K562 (cell line): ENCODE measurements around the gene AHI1. TPM values are rescaled to one million over a fixed set of nuclear protein-coding genes. Genes with fewer than 3 reads are reported as not detected.
A peak's percentile ranks its signal among the peaks of the same experiment; 100 is the strongest.

Experiments used
- ATAC-seq: fragments of 200-7000 bp; cut with Tn5 transposase; 3 replicates; pipeline ENCODE4 v1.9.1; 2020; ENCODE audit warnings: moderate library complexity
- BruUV-seq: library from RNA; stranded (reverse); fragments of 400-500 nt; replicated peaks from 2 replicates; lab custom pipeline; 2021; lab: Mats Ljungman, UMichigan
- CTCF ChIA-PET: fragments of 300-600 bp; formaldehyde crosslinking; extraction: SDS; loops from one replicate; lab custom pipeline; 2021; ENCODE audit warnings: low intra/inter-chr PET ratio; lab: Yijun Ruan, JAX
- POLR2A ChIA-PET: fragments of 300-600, 350-650 bp; sonication (Branson Sonifier 250); formaldehyde crosslinking; extraction: SDS; loops from one replicate; lab custom pipeline; 2021; ENCODE audit warnings: antibody characterized with exemption, inconsistent platforms; lab: Yijun Ruan, JAX
- DNase-seq, 4 experiments: peaks; one replicate each; pipeline versions ENCODE4 v3.0.0 to v3.0.0-alpha.2; 2011 to 2018; ENCODE audit warnings: low spot score in 3 of 4, mixed read lengths in 3 of 4; ENCODE audit errors: extremely low read depth in 1 of 4
- FAIRE-seq: peaks from 2 replicates; lab custom pipeline; 2011; peaks lifted over from hg19 to GRCh38; lab: Jason Lieb, UNC
- H2AFZ ChIP-seq: 2 replicates; pipeline ENCODE4 v1.6.0; 2011; ENCODE audit warnings: low read depth, low read length, control low read depth, inconsistent platforms
- H3K27ac ChIP-seq: fragments of 200-600 bp; 3 replicates; pipeline ENCODE4 v1.8.0; 2011; ENCODE audit warnings: low read depth, mild to moderate bottlenecking, control low read depth, inconsistent platforms, low read length, moderate library complexity, mixed read lengths; ENCODE audit errors: extremely low read depth
- H3K27me3 ChIP-seq, 2 experiments: fragments of 300-600 bp in 1 of 2; 2 replicates in 1 of 2; 3 replicates in 1 of 2; pipeline versions ENCODE4 v1.6.0 to v1.8.0; 2011; ENCODE audit warnings: inconsistent platforms in 2 of 2, low read length in 2 of 2, mild to moderate bottlenecking in 1 of 2, mixed read lengths in 1 of 2, moderate library complexity in 1 of 2; ENCODE audit not compliant: control insufficient read depth in 2 of 2, insufficient read depth in 2 of 2
- H3K36me3 ChIP-seq: fragments of 300-600 bp; 3 replicates; pipeline ENCODE4 v1.8.0; 2011; ENCODE audit warnings: mild to moderate bottlenecking, low read length, inconsistent platforms; ENCODE audit not compliant: control insufficient read depth, insufficient read depth
- H3K4me1 ChIP-seq, 2 experiments: fragments of 200-600 bp in 1 of 2; replicated peaks in 1 of 2; 2 replicates in 1 of 2; 3 replicates in 1 of 2; pipeline versions ENCODE4 v1.5.1 to v1.8.0; 2011; ENCODE audit warnings: inconsistent platforms in 2 of 2, low read length in 2 of 2, mild to moderate bottlenecking in 1 of 2, mixed read lengths in 1 of 2, moderate library complexity in 1 of 2; ENCODE audit not compliant: control insufficient read depth in 2 of 2, insufficient read depth in 2 of 2
- H3K4me2 ChIP-seq: 2 replicates; pipeline ENCODE4 v1.6.1; 2011; ENCODE audit warnings: low read length, control low read depth, inconsistent platforms, mixed read lengths; ENCODE audit not compliant: insufficient read depth
- H3K4me3 ChIP-seq: fragments of 200-600 bp; sonication (generic), shearing (Covaris generic); 2 replicates; pipeline ENCODE4 v1.5.1; 2016; ENCODE audit warnings: control low read depth, inconsistent platforms
- H3K79me2 ChIP-seq: fragments of 200-600 bp; 3 replicates; pipeline ENCODE4 v1.8.0; 2011; ENCODE audit warnings: low read length, inconsistent platforms; ENCODE audit not compliant: control insufficient read depth, insufficient read depth
- H3K9ac ChIP-seq, 2 experiments: 2 replicates each; pipeline versions ENCODE4 v1.6.0 to v1.6.1; 2011; ENCODE audit warnings: low read depth in 2 of 2, low read length in 2 of 2, control low read depth in 1 of 2, inconsistent platforms in 1 of 2, mild to moderate bottlenecking in 1 of 2, mixed read lengths in 1 of 2; ENCODE audit not compliant: insufficient read depth in 1 of 2
- H3K9me1 ChIP-seq: one replicate; pipeline ENCODE4 v1.6.0; 2011; ENCODE audit warnings: inconsistent platforms, mild to moderate bottlenecking, low read length, moderate library complexity; ENCODE audit not compliant: control insufficient read depth, insufficient read depth
- H3K9me3 ChIP-seq: replicated peaks from 2 replicates; pipeline ENCODE4 v1.5.1; 2011; ENCODE audit warnings: low read depth, low read length, inconsistent platforms; ENCODE audit not compliant: control insufficient read depth, insufficient read depth
- H4K20me1 ChIP-seq: replicated peaks from 2 replicates; pipeline ENCODE4 v1.6.1; 2011; ENCODE audit warnings: low read length, inconsistent platforms, mixed read lengths; ENCODE audit not compliant: control insufficient read depth, insufficient read depth
- CBFA2T3 ChIP-seq: fragments of 450-650 bp; IDR thresholded peaks from 2 replicates; pipeline ENCODE4 v1.6.1; 2017
- CREB1 ChIP-seq, 2 experiments: sonication (generic) in 1 of 2; formaldehyde crosslinking in 1 of 2; IDR thresholded peaks; 2 replicates each; pipeline versions ENCODE4 v1.6.1 to v1.8.0; 2012 to 2022; ENCODE audit warnings: inconsistent platforms in 1 of 2, mild to moderate bottlenecking in 1 of 2, missing genetic modification reagents in 1 of 2, moderate library complexity in 1 of 2
- CXXC5 ChIP-seq: fragments of 250-450 bp; sonication (Bioruptor Pico); IDR thresholded peaks from 2 replicates; pipeline ENCODE4 v1.8.0; 2022; ENCODE audit warnings: inconsistent platforms, mild to moderate bottlenecking, moderate library complexity
- FOSL1 ChIP-seq: fragments of 200-800 bp; sonication (Bioruptor generic); conservative IDR thresholded peaks from 2 replicates; pipeline ENCODE4 v1.6.1; 2016; ENCODE audit warnings: missing genetic modification characterization, missing compliant biosample characterization
- JUND ChIP-seq, 2 experiments: IDR thresholded peaks; 2 replicates in 1 of 2; 3 replicates in 1 of 2; pipeline ENCODE4 v1.6.1; 2011; ENCODE audit warnings: borderline replicate concordance in 2 of 2, low read depth in 2 of 2, low read length in 2 of 2, improper control_type of control experiment in 1 of 2, missing biosample characterization in 1 of 2, missing genetic modification characterization in 1 of 2, missing genetic modification reagents in 1 of 2
- NCOR1 ChIP-seq: fragments of 450-650 bp; IDR thresholded peaks from 2 replicates; pipeline ENCODE4 v1.6.1; 2016; ENCODE audit warnings: mild to moderate bottlenecking, moderate library complexity
- SRSF9 ChIP-seq: fragments of 200-400 bp; formaldehyde crosslinking; IDR thresholded peaks from 2 replicates; pipeline ENCODE4 v1.6.1; 2017; ENCODE audit warnings: low read depth, low read length, borderline replicate concordance
- TAL1 ChIP-seq: fragments of 450-650 bp; IDR thresholded peaks from 2 replicates; pipeline ENCODE4 v1.6.1; 2016; ENCODE audit warnings: mild to moderate bottlenecking
- TCF3 ChIP-seq: sonication (generic); formaldehyde crosslinking; IDR thresholded peaks from 2 replicates; pipeline ENCODE4 v1.4.0; 2020; ENCODE audit warnings: mild to moderate bottlenecking, missing genetic modification reagents
- TEAD4 ChIP-seq, 2 experiments: sonication (generic) in 1 of 2; formaldehyde crosslinking in 1 of 2; IDR thresholded peaks; 2 replicates each; pipeline versions ENCODE4 v1.6.1 to v1.8.0; 2012 to 2022; ENCODE audit warnings: borderline replicate concordance in 1 of 2, inconsistent platforms in 1 of 2, low read length in 1 of 2, mild to moderate bottlenecking in 1 of 2, missing genetic modification reagents in 1 of 2
- WGBS: fragments of 100-300 bp; shearing (Covaris generic); methylation state at CpG from one replicate; pipeline ENCODE4 v1.1.6; 2016; ENCODE audit warnings: low coverage, mixed read lengths; ENCODE audit not compliant: insufficient coverage; ENCODE audit errors: missing lambda C conversion rate; 5-methylcytosine and 5-hydroxymethylcytosine counted together
- in situ Hi-C: fragments of 300-500 bp; cut with MboI; formaldehyde crosslinking; loops from 4 replicates; pipeline ENCODE4 v1.15.0; 2018; ENCODE audit warnings: inconsistent platforms, mixed read lengths
- intact Hi-C: fragments of 100-400 bp; cut with micrococcal nuclease; formaldehyde crosslinking; loops from 2 replicates; pipeline ENCODE4 v1.14.2; 2022
- polyA plus RNA-seq, 8 experiments: library from polyadenylated mRNA; depleted of rRNA in 4 of 8; stranded (reverse) in 5 of 8; unstranded in 3 of 8; fragments of >200 nt; fragmentation: Nextera tagmentation in 2 of 8; fragmentation: Illumina TruSeq in 1 of 8; extraction: Ambion mirVana in 2 of 8; extraction: Trizol in 1 of 8; gene quantifications; 2 replicates each; pipeline versions ENCODE4 v1.2.1 to v1.2.3, GENCODE V29; 2011 to 2014; ENCODE audit warnings: inconsistent platforms in 1 of 8, missing spikeins in 1 of 8
- total RNA-seq, 7 experiments: library from RNA; depleted of rRNA in 6 of 7; stranded (reverse); fragments of >200 nt in 6 of 7; fragmentation: Illumina TruSeq in 2 of 7; extraction: Trizol in 2 of 7; gene quantifications; 2 replicates each; pipeline versions ENCODE4 v1.2.1 to v1.2.3, GENCODE V29; 2011 to 2021; ENCODE audit warnings: low replicate concordance in 1 of 7
- TF ChIP-seq, protein P1 (sequence below): fragments of 450-650 bp; IDR thresholded peaks from 2 replicates; pipeline ENCODE4 v1.6.1; 2017; ENCODE audit warnings: antibody characterized with exemption, mild to moderate bottlenecking
- TF ChIP-seq, protein P2 (sequence below): sonication (generic); formaldehyde crosslinking; IDR thresholded peaks from 2 replicates; pipeline ENCODE4 v1.8.0; 2023; ENCODE audit warnings: mild to moderate bottlenecking, missing genetic modification reagents
- TF ChIP-seq, protein P3 (sequence below): IDR thresholded peaks from 2 replicates; pipeline ENCODE4 v1.6.1; 2012; ENCODE audit warnings: low read depth, low read length, improper control_type of control experiment, borderline replicate concordance

The AHI1 gene
- total and polyA plus RNA-seq, 9 of the 15 experiments (the other 6 are each of a cell fraction or from before 2014, with no cell fraction given) = 24.7 to 54.9 (median 32.2) TPM

DNA sequence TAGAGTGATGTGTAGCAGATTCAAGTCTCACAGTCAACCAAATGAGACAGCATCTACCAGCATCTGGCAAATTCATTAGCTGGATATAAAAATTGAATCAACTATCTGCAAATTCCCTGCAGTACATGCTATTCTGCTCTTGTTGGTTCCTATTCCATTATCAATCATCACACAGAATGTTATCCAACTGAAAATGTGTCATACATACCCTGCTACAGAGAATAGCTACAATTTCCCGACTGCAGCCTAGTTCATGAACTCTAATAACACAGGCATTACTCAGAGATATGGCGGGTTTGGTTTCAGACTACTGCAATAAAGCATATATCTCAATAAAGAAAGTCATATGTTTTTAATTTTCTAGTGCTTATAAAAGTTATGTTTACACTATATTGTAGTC, 78.4 kb downstream of the AHI1 start:
- Histone ChIP-seq H3K27me3 (no peaks in the 10 kb centered on the region), H3K4me1 (peaks cover 0 to 26% of the 10 kb centered on the region in 2 experiments; a peak in 3 of 5 replicates), H3K4me3 (no peak overlapping the region), H2AFZ (no peak overlapping the region; the same call in 1 of the 2 replicates), H3K4me2 (no peak overlapping the region), H3K79me2 (no peaks in the 10 kb centered on the region; the same call in 2 of the 3 replicates), H4K20me1 (no peaks in the 10 kb centered on the region), H3K36me3 (peaks cover 17% of the 10 kb centered on the region; the same call in 2 of the 3 replicates), H3K9me1 (no peaks in the 10 kb centered on the region), H3K9ac (no peak overlapping the region), H3K27ac (peak overlapping the region; percentile 9; the same call in 1 of the 3 replicates), H3K9me3 (no peaks in the 10 kb centered on the region)
- ATAC-seq (peak; percentile 63), FAIRE-seq (no peak), DNase-seq (peak in 2 of 4 experiments; percentile 29 to 55)
- intact Hi-C loops = no loop called here
- in situ Hi-C loops = no loop called here
- 13% methylated on average over 2 of the region's 2 CpGs for WGBS
- ChIA-PET POLR2A (interaction anchor here (0.6 to 1.6 kb wide), 7 partner anchors 9 to 646 kb away, joined by 3 to 5 read pairs (median 3); no protein-coding TSS in a partner anchor), CTCF (no interaction called here)
- TF ChIP-seq JUND (IDR thresholded peaks at IDR 0.05; ENCODE audit: borderline replicate concordance, low read depth, low read length) = 0 out of 2 replicates have a peak, but pooled peaks have one; percentile 7
- no peak for TF ChIP-seq JUND (tag; IDR thresholded peaks at IDR 0.05; ENCODE audit: borderline replicate concordance, low read depth, low read length)
- peak; percentile 51 for TF ChIP-seq TEAD4 (IDR thresholded peaks at IDR 0.05; ENCODE audit: low read length)
- TF ChIP-seq TEAD4 (CRISPR knock-in tag; IDR thresholded peaks at IDR 0.05; ENCODE audit: borderline replicate concordance) = no peak
- TF ChIP-seq CBFA2T3 = peak; percentile 74
- peak; percentile 26; the same call in 1 of the 2 replicates for TF ChIP-seq TCF3 (CRISPR knock-in tag)
- TF ChIP-seq, protein P1, sequence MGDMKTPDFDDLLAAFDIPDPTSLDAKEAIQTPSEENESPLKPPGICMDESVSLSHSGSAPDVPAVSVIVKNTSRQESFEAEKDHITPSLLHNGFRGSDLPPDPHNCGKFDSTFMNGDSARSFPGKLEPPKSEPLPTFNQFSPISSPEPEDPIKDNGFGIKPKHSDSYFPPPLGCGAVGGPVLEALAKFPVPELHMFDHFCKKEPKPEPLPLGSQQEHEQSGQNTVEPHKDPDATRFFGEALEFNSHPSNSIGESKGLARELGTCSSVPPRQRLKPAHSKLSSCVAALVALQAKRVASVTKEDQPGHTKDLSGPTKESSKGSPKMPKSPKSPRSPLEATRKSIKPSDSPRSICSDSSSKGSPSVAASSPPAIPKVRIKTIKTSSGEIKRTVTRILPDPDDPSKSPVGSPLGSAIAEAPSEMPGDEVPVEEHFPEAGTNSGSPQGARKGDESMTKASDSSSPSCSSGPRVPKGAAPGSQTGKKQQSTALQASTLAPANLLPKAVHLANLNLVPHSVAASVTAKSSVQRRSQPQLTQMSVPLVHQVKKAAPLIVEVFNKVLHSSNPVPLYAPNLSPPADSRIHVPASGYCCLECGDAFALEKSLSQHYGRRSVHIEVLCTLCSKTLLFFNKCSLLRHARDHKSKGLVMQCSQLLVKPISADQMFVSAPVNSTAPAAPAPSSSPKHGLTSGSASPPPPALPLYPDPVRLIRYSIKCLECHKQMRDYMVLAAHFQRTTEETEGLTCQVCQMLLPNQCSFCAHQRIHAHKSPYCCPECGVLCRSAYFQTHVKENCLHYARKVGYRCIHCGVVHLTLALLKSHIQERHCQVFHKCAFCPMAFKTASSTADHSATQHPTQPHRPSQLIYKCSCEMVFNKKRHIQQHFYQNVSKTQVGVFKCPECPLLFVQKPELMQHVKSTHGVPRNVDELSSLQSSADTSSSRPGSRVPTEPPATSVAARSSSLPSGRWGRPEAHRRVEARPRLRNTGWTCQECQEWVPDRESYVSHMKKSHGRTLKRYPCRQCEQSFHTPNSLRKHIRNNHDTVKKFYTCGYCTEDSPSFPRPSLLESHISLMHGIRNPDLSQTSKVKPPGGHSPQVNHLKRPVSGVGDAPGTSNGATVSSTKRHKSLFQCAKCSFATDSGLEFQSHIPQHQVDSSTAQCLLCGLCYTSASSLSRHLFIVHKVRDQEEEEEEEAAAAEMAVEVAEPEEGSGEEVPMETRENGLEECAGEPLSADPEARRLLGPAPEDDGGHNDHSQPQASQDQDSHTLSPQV = 0 out of 2 replicates have a peak, but pooled peaks have one; percentile 33
- TF ChIP-seq, protein P2, sequence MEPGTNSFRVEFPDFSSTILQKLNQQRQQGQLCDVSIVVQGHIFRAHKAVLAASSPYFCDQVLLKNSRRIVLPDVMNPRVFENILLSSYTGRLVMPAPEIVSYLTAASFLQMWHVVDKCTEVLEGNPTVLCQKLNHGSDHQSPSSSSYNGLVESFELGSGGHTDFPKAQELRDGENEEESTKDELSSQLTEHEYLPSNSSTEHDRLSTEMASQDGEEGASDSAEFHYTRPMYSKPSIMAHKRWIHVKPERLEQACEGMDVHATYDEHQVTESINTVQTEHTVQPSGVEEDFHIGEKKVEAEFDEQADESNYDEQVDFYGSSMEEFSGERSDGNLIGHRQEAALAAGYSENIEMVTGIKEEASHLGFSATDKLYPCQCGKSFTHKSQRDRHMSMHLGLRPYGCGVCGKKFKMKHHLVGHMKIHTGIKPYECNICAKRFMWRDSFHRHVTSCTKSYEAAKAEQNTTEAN = no peak
- no peak for TF ChIP-seq SRSF9
- peak; percentile 36; the same call in 1 of the 2 replicates for TF ChIP-seq NCOR1
- TF ChIP-seq CXXC5 = no peak
- TF ChIP-seq, protein P3, sequence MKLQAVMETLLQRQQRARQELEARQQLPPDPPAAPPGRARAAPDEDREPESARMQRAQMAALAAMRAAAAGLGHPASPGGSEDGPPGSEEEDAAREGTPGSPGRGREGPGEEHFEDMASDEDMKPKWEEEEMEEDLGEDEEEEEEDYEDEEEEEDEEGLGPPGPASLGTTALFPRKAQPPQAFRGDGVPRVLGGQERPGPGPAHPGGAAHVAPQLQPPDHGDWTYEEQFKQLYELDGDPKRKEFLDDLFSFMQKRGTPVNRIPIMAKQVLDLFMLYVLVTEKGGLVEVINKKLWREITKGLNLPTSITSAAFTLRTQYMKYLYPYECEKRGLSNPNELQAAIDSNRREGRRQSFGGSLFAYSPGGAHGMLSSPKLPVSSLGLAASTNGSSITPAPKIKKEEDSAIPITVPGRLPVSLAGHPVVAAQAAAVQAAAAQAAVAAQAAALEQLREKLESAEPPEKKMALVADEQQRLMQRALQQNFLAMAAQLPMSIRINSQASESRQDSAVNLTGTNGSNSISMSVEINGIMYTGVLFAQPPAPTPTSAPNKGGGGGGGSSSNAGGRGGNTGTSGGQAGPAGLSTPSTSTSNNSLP = peak; percentile 64; the same call in 1 of the 2 replicates
- TF ChIP-seq FOSL1 (tag) = peak; percentile 60
- 0 out of 2 replicates have a peak, but pooled peaks have one; percentile 18 for TF ChIP-seq CREB1 (IDR thresholded peaks at IDR 0.05)
- TF ChIP-seq CREB1 (CRISPR knock-in tag; IDR thresholded peaks at IDR 0.05) = no peak
- peak; percentile 12; the same call in 1 of the 2 replicates for TF ChIP-seq TAL1
- no TSS peak for BruUV-seq
